Smooth muscle cell (in vitro differentiated cells): ENCODE results near the gene CUL1. TPM values are rescaled to one million over a fixed set of nuclear protein-coding genes. Genes with fewer than 3 reads are reported as not detected.

ENCODE experiments used
- DNase-seq: peaks from one replicate; lab custom pipeline; 2025; ENCODE audit not compliant: unreplicated experiment; lab: John Stamatoyannopoulos, UW
- H2AFZ ChIP-seq: fragments of 200-600 bp; sonication (generic); 2 replicates; pipeline ENCODE4 v1.6.0; 2016; ENCODE audit warnings: antibody characterized with exemption, low read depth, mild to moderate bottlenecking
- H3F3A ChIP-seq: fragments of 200-600 bp; sonication (generic); 2 replicates; pipeline ENCODE4 v1.6.0; 2017; ENCODE audit warnings: antibody characterized with exemption, low read depth
- H3K27ac ChIP-seq: fragments of 200-600 bp; sonication (generic); 2 replicates; pipeline ENCODE4 v1.5.1; 2016; ENCODE audit warnings: low read depth, mild to moderate bottlenecking
- H3K27me3 ChIP-seq: fragments of 200-600 bp; sonication (generic); 2 replicates; pipeline ENCODE4 v1.6.1; 2016; ENCODE audit warnings: low read depth, mild to moderate bottlenecking
- H3K36me3 ChIP-seq: fragments of 200-600 bp; sonication (generic); 2 replicates; pipeline ENCODE4 v1.5.1; 2016; ENCODE audit warnings: low read depth
- H3K4me1 ChIP-seq: fragments of 200-600 bp; sonication (generic); 2 replicates; pipeline ENCODE4 v1.5.1; 2016; ENCODE audit warnings: low read depth
- H3K4me2 ChIP-seq: fragments of 200-600 bp; sonication (generic); 2 replicates; pipeline ENCODE4 v1.6.0; 2016; ENCODE audit warnings: mild to moderate bottlenecking
- H3K4me3 ChIP-seq: fragments of 200-600 bp; sonication (generic); 2 replicates; pipeline ENCODE4 v1.5.1; 2016; ENCODE audit warnings: mild to moderate bottlenecking
- H3K79me2 ChIP-seq: fragments of 200-600 bp; sonication (generic); 2 replicates; pipeline ENCODE4 v1.6.0; 2016; ENCODE audit warnings: low read depth, mild to moderate bottlenecking
- H3K9ac ChIP-seq: fragments of 200-600 bp; sonication (generic); 2 replicates; pipeline ENCODE4 v1.6.0; 2016; ENCODE audit warnings: low read depth
- H3K9me3 ChIP-seq: fragments of 200-600 bp; sonication (generic); replicated peaks from 2 replicates; pipeline ENCODE4 v1.5.1; 2016; ENCODE audit warnings: low read depth
- H4K20me1 ChIP-seq: fragments of 200-600 bp; sonication (generic); 2 replicates; pipeline ENCODE4 v1.6.0; 2016; ENCODE audit warnings: low read depth
- WGBS: methylation state at CpG from one replicate; pipeline ENCODE4 v1.1.7; 2016; ENCODE audit warnings: low lambda C conversion rate; 5-methylcytosine and 5-hydroxymethylcytosine counted together
- polyA plus RNA-seq: library from polyadenylated mRNA; unstranded; fragments of >200 nt; fragmentation: Nextera tagmentation; extraction: Ambion mirVana; gene quantifications from 2 replicates; pipeline ENCODE4 v1.2.1, GENCODE V29; 2016
- total RNA-seq: library from RNA; depleted of rRNA; stranded (reverse); fragments of >200 nt; gene quantifications from 2 replicates; pipeline ENCODE4 v1.2.3, GENCODE V29; 2014
- TF ChIP-seq, protein P1 (sequence below): fragments of 200-600 bp; sonication (generic); IDR thresholded peaks from 2 replicates; pipeline ENCODE4 v1.5.1; 2017; ENCODE audit warnings: borderline replicate concordance, mild to moderate bottlenecking, antibody characterized with exemption; ENCODE audit not compliant: insufficient read depth, poor library complexity, severe bottlenecking

The CUL1 gene
- total and polyA plus RNA-seq, 2 experiments from 2014 or later: 38.2 to 44.8 TPM

DNA sequence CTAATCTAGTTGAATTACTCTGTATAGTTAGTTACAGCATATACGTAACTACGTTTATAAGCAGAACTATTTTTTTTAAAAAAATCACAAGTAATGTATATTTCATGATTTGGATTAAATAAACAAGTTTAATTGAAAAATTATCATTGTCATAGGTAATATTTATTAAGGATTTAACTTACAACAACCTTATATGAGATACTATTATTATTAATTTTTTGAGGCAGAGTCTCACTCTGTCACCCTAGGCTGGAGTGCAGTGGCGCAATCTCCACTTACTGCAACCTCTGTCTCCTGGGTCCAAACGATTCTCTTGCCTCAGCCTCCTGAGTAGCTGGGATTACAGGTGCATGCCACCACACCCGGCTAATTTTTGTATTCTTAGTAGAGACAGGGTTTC is 4.1 kb upstream of the CUL1 start:
- H3K4me1 ChIP-seq: peaks cover 16% of the 10 kb centered on the region
- no peaks in the 10 kb centered on the region for H3K27me3 ChIP-seq
- H3K36me3 ChIP-seq: no peaks in the 10 kb centered on the region
- H3K9me3 ChIP-seq: no peaks in the 10 kb centered on the region
- no peaks in the 10 kb centered on the region for H3F3A ChIP-seq
- TF ChIP-seq, protein P1, sequence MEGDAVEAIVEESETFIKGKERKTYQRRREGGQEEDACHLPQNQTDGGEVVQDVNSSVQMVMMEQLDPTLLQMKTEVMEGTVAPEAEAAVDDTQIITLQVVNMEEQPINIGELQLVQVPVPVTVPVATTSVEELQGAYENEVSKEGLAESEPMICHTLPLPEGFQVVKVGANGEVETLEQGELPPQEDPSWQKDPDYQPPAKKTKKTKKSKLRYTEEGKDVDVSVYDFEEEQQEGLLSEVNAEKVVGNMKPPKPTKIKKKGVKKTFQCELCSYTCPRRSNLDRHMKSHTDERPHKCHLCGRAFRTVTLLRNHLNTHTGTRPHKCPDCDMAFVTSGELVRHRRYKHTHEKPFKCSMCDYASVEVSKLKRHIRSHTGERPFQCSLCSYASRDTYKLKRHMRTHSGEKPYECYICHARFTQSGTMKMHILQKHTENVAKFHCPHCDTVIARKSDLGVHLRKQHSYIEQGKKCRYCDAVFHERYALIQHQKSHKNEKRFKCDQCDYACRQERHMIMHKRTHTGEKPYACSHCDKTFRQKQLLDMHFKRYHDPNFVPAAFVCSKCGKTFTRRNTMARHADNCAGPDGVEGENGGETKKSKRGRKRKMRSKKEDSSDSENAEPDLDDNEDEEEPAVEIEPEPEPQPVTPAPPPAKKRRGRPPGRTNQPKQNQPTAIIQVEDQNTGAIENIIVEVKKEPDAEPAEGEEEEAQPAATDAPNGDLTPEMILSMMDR: no peak
- DNase-seq: no peak
- H4K20me1 ChIP-seq: no peaks in the 10 kb centered on the region
- H3K79me2 ChIP-seq: peaks cover 4% of the 10 kb centered on the region
- H3K4me2 ChIP-seq: no peak overlapping the region
- no peak overlapping the region for H3K9ac ChIP-seq
- WGBS: 94% methylated on average over 5 of the region's 5 CpGs
- H2AFZ ChIP-seq: no peak overlapping the region
- H3K27ac ChIP-seq: no peak overlapping the region
- no peak overlapping the region for H3K4me3 ChIP-seq

GRCh38 chr7:148695953-148696352 is 2.8 kb upstream of the CUL1 start:
- Histone ChIP-seq H3K4me3 (no peak overlapping the region), H3K79me2 (peaks cover 18% of the 10 kb centered on the region), H3K27me3 (no peaks in the 10 kb centered on the region), H3K9ac (no peak overlapping the region), H2AFZ (no peak overlapping the region), H3K4me2 (no peak overlapping the region), H3K36me3 (no peaks in the 10 kb centered on the region), H4K20me1 (peaks cover 13% of the 10 kb centered on the region), H3K9me3 (no peaks in the 10 kb centered on the region), H3K4me1 (peaks cover 19% of the 10 kb centered on the region), H3F3A (no peaks in the 10 kb centered on the region), H3K27ac (no peak overlapping the region)
- WGBS: 99% methylated on average over 3 of the region's 3 CpGs
- TF ChIP-seq, protein P1: no peak
- no peak for DNase-seq

- no peak for DNase-seq
- Histone ChIP-seq H3K27me3 (no peaks in the 10 kb centered on the region), H3K4me3 (peak overlapping the region; percentile 76), H3K79me2 (peaks cover 26% of the 10 kb centered on the region), H3K9me3 (no peaks in the 10 kb centered on the region), H3K36me3 (no peaks in the 10 kb centered on the region), H3K9ac (no peak overlapping the region), H3F3A (no peaks in the 10 kb centered on the region), H4K20me1 (peaks cover 21% of the 10 kb centered on the region), H3K4me2 (no peak overlapping the region), H2AFZ (no peak overlapping the region), H3K27ac (peak overlapping the region; percentile 95), H3K4me1 (peaks cover 26% of the 10 kb centered on the region)
- 91% methylated on average over 5 of the region's 5 CpGs for WGBS
- TF ChIP-seq, protein P1: no peak
These were observed 1.9 kb upstream of the CUL1 start for GRCh38 chr7:148696787-148697186.

DNA sequence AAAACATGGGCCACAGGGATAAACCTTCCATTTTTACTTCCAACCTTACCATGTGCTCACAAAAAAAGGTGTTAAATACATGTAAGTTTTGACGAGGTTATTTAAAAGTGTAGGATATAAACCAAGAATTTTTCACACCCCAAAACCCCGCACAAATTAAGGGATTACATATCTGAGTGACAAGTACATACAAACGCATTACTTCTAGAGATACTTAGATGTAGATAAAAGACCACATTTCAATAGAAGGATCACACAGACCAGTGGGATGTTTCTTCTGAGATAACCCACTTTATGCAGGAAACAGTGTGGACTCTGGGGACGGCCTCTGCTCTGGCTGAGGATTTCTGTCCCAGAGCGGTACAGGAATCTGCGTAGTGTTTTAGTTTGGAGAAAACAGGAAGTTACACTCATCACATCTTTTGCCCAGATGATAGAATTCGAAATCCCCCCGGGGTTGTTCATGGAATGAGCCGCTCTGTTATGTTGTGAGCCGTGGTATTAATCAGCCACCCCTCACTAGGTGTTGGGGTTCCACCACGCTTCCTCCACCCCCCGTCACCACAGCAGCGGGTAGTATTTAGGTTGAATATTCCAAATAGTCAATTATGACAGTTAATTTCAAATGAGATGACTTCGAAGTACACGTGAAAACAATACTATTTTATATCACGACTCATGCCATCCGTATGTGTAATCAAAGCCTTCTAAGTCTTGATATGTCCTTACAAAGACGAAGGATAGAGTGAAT is 1.3 kb upstream of the CUL1 start:
- peak overlapping the region; percentile 91 for H2AFZ ChIP-seq
- H3K36me3 ChIP-seq: no peaks in the 10 kb centered on the region
- H3K27ac ChIP-seq: peak overlapping the region; percentile 95
- H4K20me1 ChIP-seq: peaks cover 28% of the 10 kb centered on the region
- H3F3A ChIP-seq: no peaks in the 10 kb centered on the region
- TF ChIP-seq, protein P1: no peak
- 16% methylated on average over 18 of the region's 18 CpGs for WGBS
- peak overlapping the region; percentile 95 for H3K4me2 ChIP-seq
- no peaks in the 10 kb centered on the region for H3K9me3 ChIP-seq
- no peaks in the 10 kb centered on the region for H3K27me3 ChIP-seq
- DNase-seq: no peak
- H3K4me1 ChIP-seq: peaks cover 26% of the 10 kb centered on the region
- peaks cover 32% of the 10 kb centered on the region for H3K79me2 ChIP-seq
- H3K9ac ChIP-seq: peak overlapping the region; percentile 96
- peak overlapping the region; percentile 76 for H3K4me3 ChIP-seq
